Measurements from ENCODE around the gene TENT4A.
A peak's percentile ranks its signal among the peaks of the same experiment; 100 is the strongest.
"Not testable (repeated sequence)": the region's sequence is repeated elsewhere in the genome, so short reads cannot be mapped to it uniquely, and the experiment has no call there.

Gene TENT4A

DNA sequence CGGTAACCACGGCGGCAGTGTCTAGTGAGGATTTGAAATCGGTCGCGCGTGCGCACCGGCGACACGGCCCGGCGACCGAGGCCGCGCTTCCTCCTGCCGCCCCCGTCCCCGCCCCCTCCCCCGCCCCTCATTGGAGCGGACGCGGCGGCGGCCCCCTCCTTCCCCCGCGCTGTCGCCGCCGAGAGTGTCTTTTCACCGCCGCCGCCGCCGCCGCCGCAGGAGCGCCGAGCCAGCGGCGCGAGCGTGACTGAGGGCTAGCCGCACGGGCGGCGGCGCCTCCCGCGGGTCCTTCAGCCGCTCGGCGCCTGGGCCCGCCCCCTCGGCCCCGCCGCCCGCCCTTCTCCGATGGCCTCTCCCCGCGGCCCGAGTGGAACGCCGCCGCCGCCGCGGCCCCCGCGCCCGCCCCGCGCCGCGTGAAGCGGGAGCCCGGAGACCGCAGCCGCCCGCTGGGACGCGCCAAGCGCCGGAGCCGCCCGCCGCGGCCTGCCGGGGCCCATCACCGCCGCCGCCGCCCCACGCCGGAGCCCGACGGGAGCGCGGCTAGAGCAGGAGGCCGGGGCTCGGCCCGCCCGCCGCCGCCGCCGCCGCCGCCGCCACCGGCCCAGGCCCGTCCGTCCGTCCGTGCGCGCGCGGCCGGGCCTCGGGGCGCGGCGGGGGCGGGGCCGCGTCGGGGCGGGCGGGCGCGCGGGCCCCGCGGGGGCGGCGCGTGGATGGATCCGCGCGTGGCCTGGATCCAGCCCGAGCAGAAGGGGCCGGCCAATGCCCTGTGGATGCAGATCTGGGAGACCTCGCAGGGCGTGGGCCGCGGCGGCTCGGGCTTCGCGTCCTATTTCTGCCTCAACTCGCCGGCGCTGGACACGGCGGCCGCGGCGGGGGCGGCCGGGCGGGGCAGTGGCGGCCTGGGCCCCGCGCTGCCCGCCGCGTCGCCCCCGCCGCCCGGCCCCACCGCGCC is at the start of gene TENT4A:
Gene TENT4A, plus strand, starts transcription at position 159 of the 952 bp plus-strand sequence. Its CDS starts 552 bp downstream, at position 711.
- peak; percentile 98 for DNase-seq (ENCODE audit: low spot score)

- no peak for DNase-seq (ENCODE audit: low spot score)
Measured at GRCh38 chr5:6666762-6667161, 46.5 kb upstream of the TENT4A start.

DNA sequence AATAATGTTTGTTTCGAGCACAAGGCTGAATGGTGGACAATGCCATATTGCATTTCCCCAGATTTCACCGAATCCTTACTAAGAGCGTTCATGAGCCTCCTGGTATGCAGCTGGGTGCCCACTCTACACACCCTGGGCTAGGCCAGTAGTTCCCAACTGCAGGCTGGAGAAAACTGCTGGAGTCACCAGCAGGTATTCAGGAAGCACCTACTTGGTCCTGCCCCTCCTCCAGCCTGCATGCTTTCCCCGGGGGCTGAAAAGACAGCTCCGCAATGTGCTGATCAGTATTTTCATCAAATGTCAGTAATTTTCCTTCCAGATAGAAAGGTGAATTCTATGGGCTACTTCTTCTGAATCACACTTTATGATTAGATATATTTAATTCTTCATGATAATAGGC is 45.6 kb upstream of the TENT4A start:
- no peak for DNase-seq (ENCODE audit: low spot score)

GRCh38 chr5:6668717-6669116 is 44.5 kb upstream of the TENT4A start:
- not testable (repeated sequence) for DNase-seq (ENCODE audit: low spot score)

DNA sequence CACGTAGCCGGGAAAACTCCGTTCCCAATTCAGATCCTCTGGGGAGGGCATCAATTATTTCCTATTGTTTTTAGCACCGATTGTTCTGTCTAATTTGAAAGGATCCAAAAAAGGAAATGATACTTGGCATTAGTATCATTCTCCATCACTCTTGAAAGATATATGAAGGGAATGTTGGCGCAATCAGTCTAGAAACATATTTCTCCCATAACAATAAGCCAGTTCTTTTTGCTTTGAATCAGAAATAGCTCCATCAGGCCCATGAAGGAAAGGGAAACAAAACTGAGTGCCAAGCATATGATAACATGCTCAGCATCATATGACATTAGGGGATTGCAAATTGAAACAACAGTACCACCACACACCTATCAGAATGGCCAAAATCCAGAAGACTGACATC is 40.2 kb upstream of the TENT4A start:
- no peak for DNase-seq (ENCODE audit: low spot score)

DNA sequence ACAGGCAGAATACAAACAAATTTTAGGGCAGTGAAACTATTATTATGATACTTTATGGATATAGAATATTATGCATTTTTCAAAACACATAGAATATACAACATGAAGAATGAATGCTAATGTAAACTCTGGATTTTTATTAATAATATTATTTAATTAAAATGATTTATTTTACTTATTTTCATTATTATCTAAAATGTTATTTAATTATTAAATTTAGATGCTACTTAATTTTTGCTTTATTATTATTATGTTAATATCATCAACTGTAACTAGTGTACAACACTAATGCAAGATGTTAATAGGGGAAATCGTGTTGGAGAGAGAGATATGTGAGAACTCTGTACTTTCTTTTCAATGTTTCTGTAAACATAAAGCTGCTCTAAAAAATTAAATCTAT is 39.3 kb upstream of the TENT4A start:
- DNase-seq (ENCODE audit: low spot score): no peak

- DNase-seq (ENCODE audit: low spot score): no peak
Measured at GRCh38 chr5:6674421-6674820, 38.8 kb upstream of the TENT4A start.

DNA sequence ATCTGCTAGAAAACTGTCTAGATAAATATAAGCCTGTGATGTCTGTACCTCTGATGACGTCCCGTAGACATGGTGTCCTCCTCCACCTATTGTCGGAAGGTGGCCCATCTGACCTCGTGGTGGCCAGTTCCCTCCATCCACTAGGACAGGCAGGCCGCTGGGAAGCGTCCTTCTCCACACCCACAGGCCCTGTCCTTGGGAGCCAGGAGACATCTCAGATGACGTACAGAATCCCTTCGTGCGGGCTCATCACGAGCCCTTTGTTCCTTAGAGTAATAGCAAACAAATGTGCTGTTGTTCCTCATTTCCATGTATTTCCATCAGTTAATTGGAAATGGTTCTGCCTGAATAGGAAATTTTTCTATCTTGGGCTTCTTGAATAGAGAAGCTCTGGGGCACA is 38.3 kb upstream of the TENT4A start:
- no peak for DNase-seq (ENCODE audit: low spot score)

- DNase-seq (ENCODE audit: low spot score): no peak
Measured at GRCh38 chr5:6675784-6676491, 37.3 kb upstream of the TENT4A start.

- no peak for DNase-seq (ENCODE audit: low spot score)
Measured at GRCh38 chr5:6676702-6677101, 36.5 kb upstream of the TENT4A start.

GRCh38 chr5:6678385-6678784 is 34.8 kb upstream of the TENT4A start:
- DNase-seq (ENCODE audit: low spot score): no peak

DNA sequence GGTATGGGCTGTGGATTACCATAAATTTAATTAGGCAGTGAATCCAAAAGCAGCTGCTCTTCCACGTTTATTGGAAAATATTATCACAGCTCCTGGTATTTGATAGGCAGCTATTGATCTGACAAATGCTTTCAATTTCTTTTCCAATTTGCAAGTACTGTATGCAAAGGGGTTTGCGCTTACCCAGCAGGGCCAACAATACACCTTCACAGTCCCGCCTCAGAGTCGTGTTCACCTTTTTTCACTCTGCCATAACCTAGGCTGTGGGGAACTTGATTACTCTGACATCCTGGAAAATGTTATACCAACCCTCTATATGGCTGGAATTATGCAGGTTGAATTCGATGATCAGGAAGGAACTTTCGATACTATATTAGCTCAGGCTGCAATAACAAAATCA is 32.3 kb upstream of the TENT4A start:
- DNase-seq (ENCODE audit: low spot score): no peak

- DNase-seq (ENCODE audit: low spot score): no peak
Measured at GRCh38 chr5:6681682-6682081, 31.6 kb upstream of the TENT4A start.

GRCh38 chr5:6682239-6682638 is 31.0 kb upstream of the TENT4A start:
- DNase-seq (ENCODE audit: low spot score): no peak

GRCh38 chr5:6683241-6683640 is 30.0 kb upstream of the TENT4A start:
- no peak for DNase-seq (ENCODE audit: low spot score)

DNA sequence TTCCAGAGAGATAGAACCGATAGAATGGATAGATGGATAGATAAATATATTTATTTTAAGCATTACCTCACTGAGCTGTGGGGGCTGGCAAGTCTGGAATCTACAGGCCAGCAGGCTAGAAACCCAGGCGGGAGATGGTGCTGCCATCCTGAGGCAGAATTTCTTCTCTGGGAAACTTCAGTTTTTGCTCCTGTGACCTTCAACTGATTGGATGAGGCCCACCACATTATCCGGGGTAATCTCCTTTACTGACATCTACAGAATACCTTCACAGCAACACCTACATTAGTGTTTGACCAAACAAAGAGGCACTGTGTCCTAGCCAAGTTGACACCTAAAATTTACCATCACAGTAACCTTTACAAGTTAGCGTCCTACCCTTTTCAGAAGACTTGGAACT is 29.2 kb upstream of the TENT4A start:
- no peak for DNase-seq (ENCODE audit: low spot score)

DNA sequence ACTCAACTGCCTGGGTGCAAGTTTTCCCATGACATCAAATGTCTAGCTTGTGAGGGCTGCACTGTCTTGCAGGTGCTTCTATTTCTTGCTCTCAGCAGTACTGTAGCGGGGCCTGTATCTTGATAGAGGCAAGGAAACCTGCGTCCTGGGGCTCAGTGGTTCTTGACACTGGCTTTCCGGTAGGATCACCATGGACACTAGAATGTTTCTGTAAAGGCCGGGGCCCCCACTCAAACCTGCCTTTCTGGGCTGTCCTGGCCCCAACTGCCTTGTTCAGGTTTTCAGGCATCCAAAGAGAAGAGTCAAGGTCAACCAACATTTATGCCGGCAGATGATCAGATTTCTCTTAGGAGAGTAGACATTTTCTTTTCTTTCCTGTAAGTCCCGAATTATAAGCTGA is 26.7 kb upstream of the TENT4A start:
- no peak for DNase-seq (ENCODE audit: low spot score)

DNA sequence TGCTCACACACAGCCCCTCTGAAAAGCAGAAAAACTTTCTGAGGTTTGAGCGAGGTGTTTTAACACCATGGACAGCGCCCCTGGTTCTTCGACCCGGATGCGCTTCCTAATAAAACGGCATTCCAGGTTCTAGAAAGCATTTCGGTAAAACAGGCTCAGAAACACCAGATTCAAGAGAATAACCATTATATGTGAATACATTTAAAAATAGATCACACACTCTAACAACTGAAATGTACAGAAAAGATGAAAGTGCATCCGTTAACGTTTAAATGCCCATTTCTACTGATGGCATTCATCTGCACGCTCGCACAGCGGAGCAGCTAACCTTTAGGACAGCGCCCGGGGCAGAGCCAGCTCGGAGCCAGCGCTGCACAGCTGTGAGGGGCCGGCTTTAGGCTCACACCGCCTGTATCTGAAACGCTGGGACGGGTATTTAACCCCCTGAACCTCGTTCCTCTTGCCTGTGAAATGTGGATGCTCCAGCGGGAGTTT is 26.3 kb upstream of the TENT4A start:
- no peak for DNase-seq (ENCODE audit: low spot score)

GRCh38 chr5:6687505-6687904 is 25.7 kb upstream of the TENT4A start:
- no peak for DNase-seq (ENCODE audit: low spot score)

GRCh38 chr5:6692906-6693305 is 20.3 kb upstream of the TENT4A start:
- DNase-seq (ENCODE audit: low spot score): no peak

DNA sequence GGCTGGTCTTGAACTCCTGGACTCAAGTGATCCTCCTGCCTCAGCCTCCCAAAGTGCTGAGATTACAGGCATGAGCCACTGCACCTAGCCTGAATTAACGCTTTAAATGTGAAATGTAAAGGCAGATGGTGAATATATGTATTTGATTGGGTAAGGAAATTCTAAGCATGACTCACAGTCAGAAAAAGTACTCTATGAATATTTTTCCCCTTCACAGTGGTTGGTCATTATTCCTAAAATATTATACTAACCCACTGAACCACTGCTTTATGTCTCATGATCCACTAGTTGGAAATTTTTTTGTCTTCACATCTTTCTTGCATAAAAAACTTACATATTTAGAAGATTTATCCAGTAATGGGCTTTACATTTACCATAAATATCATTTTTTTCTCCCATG is 14.5 kb upstream of the TENT4A start:
- no peak for DNase-seq (ENCODE audit: low spot score)

GRCh38 chr5:6699357-6699756 is 13.9 kb upstream of the TENT4A start:
- no peak for DNase-seq (ENCODE audit: low spot score)

DNA sequence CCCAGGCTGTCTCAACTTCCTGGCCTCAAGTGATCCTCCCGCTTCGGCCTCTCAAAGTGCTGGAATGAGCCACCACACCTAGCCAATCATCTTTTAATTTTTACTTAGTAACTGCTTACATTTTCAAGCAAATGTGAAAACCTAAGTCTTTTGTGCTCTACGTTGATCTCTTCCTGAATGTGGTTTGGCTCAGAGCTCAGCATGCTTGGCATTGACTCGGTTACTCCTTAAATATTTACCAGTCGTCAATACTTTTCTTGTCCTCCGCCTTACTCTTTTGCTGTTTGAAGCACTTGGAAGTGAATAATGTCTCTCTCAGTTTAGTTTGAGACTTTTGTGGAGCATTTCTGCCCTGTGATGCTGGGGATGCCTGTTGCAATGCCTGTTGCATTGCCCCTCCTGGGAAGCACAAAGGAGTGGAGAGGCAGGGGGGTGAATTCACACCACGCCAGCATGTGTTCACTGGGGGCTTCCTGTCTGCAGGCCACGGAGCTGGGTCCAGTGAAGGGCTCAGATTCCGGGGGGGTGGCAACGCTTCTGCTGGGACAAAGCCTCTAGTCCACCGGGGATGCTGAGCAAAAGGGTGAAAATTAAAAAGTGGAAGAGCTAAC is 13.1 kb upstream of the TENT4A start:
- no peak for DNase-seq (ENCODE audit: low spot score)

Measured in germinal center (tissue), 1 donor.